HepG2 (cell line): Measurements from ENCODE around the gene WDCP. TPM values are rescaled to one million over a fixed set of nuclear protein-coding genes. Genes with fewer than 3 reads are reported as not detected.
A peak's percentile ranks its signal among the peaks of the same experiment; 100 is the strongest.

Experiments
- ARID4A ChIP-seq: sonication (generic); formaldehyde crosslinking; IDR thresholded peaks from 2 replicates; pipeline ENCODE4 v1.5.0; 2020; ENCODE audit warnings: mild to moderate bottlenecking, missing genetic modification reagents, borderline replicate concordance
- BCLAF1 ChIP-seq: fragments of 450-650 bp; IDR thresholded peaks from 2 replicates; pipeline ENCODE4 v1.6.1; 2017; ENCODE audit warnings: mild to moderate bottlenecking
- E2F5 ChIP-seq: sonication (generic); formaldehyde crosslinking; conservative IDR thresholded peaks from 2 replicates; pipeline ENCODE4 v1.4.0; 2020; ENCODE audit warnings: missing genetic modification reagents
- ERF ChIP-seq: IDR thresholded peaks from 2 replicates; pipeline ENCODE4 v1.6.1; 2018; ENCODE audit warnings: missing biosample characterization, missing genetic modification reagents
- HDAC2 ChIP-seq: sonication (generic); formaldehyde crosslinking; IDR thresholded peaks from 2 replicates; pipeline ENCODE4 v1.4.0; 2020; ENCODE audit warnings: missing genetic modification reagents
- HMG20A ChIP-seq: IDR thresholded peaks from 2 replicates; pipeline ENCODE4 v1.6.1; 2016; ENCODE audit warnings: borderline replicate concordance
- MBD4 ChIP-seq: IDR thresholded peaks from 2 replicates; pipeline ENCODE4 v1.6.1; 2012; ENCODE audit warnings: low read length, inconsistent platforms, borderline replicate concordance
- RCOR2 ChIP-seq: IDR thresholded peaks from 2 replicates; pipeline ENCODE4 v1.6.1; 2016; ENCODE audit warnings: missing biosample characterization, missing genetic modification reagents
- SAP130 ChIP-seq: IDR thresholded peaks from 2 replicates; pipeline ENCODE4 v1.6.1; 2016; ENCODE audit warnings: low read depth
- SIN3A ChIP-seq: IDR thresholded peaks from 2 replicates; pipeline ENCODE4 v1.6.1; 2011; ENCODE audit warnings: low read depth, mild to moderate bottlenecking, control low read depth, low read length, borderline replicate concordance
- TAF1 ChIP-seq: sonication (generic); formaldehyde crosslinking; IDR thresholded peaks from 2 replicates; pipeline ENCODE4 v1.4.0; 2020; ENCODE audit warnings: missing genetic modification reagents
- YEATS4 ChIP-seq: sonication (generic); formaldehyde crosslinking; IDR thresholded peaks from 2 replicates; pipeline ENCODE4 v1.4.0; 2020; ENCODE audit warnings: missing genetic modification reagents, borderline replicate concordance
- ZBTB25 ChIP-seq: IDR thresholded peaks from 2 replicates; pipeline ENCODE4 v1.6.1; 2018; ENCODE audit warnings: missing genetic modification reagents
- ZFP36 ChIP-seq: fragments of 150-350 bp; IDR thresholded peaks from 2 replicates; pipeline ENCODE4 v1.6.1; 2018; ENCODE audit warnings: borderline replicate concordance, low read length, low read depth; ENCODE audit not compliant: partially characterized antibody
- ZNF10 ChIP-seq: sonication (generic); formaldehyde crosslinking; IDR thresholded peaks from 2 replicates; pipeline ENCODE4 v1.4.0; 2020; ENCODE audit warnings: mild to moderate bottlenecking, low read depth, missing genetic modification reagents, borderline replicate concordance
- ZNF232 ChIP-seq: sonication (generic); formaldehyde crosslinking; IDR thresholded peaks from 2 replicates; pipeline ENCODE4 v1.4.0; 2020; ENCODE audit warnings: missing genetic modification reagents, borderline replicate concordance
- ZNF234 ChIP-seq: sonication (generic); formaldehyde crosslinking; conservative IDR thresholded peaks from 2 replicates; pipeline ENCODE4 v1.5.1; 2020; ENCODE audit warnings: mild to moderate bottlenecking, missing genetic modification reagents
- ZNF326 ChIP-seq: sonication (generic); formaldehyde crosslinking; IDR thresholded peaks from 2 replicates; pipeline ENCODE4 v1.4.0; 2020; ENCODE audit warnings: missing genetic modification reagents, borderline replicate concordance
- ZNF766 ChIP-seq: sonication (generic); formaldehyde crosslinking; IDR thresholded peaks from 2 replicates; pipeline ENCODE4 v1.5.0; 2020; ENCODE audit warnings: missing genetic modification reagents, borderline replicate concordance
- ZSCAN31 ChIP-seq: sonication (generic); formaldehyde crosslinking; IDR thresholded peaks from 2 replicates; pipeline ENCODE4 v1.5.0; 2020; ENCODE audit warnings: low read depth, mild to moderate bottlenecking, missing genetic modification reagents
- polyA plus RNA-seq, 8 experiments: library from polyadenylated mRNA; depleted of rRNA in 3 of 8; stranded (reverse) in 7 of 8; unstranded in 1 of 8; fragments of >200 nt; fragmentation: Illumina TruSeq in 4 of 8; extraction: Trizol in 4 of 8; gene quantifications; 2 replicates each; pipeline versions ENCODE4 v1.2.1 to v1.2.3, GENCODE V29; 2011 to 2016; ENCODE audit warnings: low read depth in 4 of 8, missing spikeins in 1 of 8, mixed read lengths in 1 of 8; ENCODE audit not compliant: insufficient read depth in 1 of 8
- total RNA-seq, 5 experiments: library from RNA; depleted of rRNA; stranded (reverse); fragments of >200 nt; fragmentation: Illumina TruSeq; extraction: Trizol; gene quantifications; 2 replicates each; pipeline ENCODE4 v1.2.3, GENCODE V29; 2016; ENCODE audit warnings: low read depth in 1 of 5

Gene WDCP
- total and polyA plus RNA-seq, 2 of the 13 experiments (the other 11 are each of a cell fraction or from before 2014, with no cell fraction given): 17.4 to 22.6 TPM

GRCh38 chr2:24045511-24046508 lies 1.4 kb downstream of the WDCP start (continued):
- TF ChIP-seq SIN3A (0 out of 2 replicates have a peak, but pooled peaks have one; percentile 52), ARID4A (CRISPR knock-in tag) (no peak), ZNF326 (CRISPR knock-in tag) (no peak), RCOR2 (CRISPR knock-in tag) (no peak), ZNF766 (CRISPR knock-in tag) (no peak), ZNF232 (CRISPR knock-in tag) (no peak), MBD4 (no peak), ZBTB25 (CRISPR knock-in tag) (peak; percentile 71; the same call in 1 of the 2 replicates), ZNF10 (no peak), ERF (0 out of 2 replicates have a peak, but pooled peaks have one; percentile 19), HMG20A (CRISPR knock-in tag) (peak; percentile 45; the same call in 1 of the 2 replicates), ZSCAN31 (CRISPR knock-in tag) (no peak), SAP130 (CRISPR knock-in tag) (peak; percentile 84), YEATS4 (no peak), ZNF234 (CRISPR knock-in tag) (no peak), BCLAF1 (no peak), ZFP36 (no peak), HDAC2 (CRISPR knock-in tag) (peak; percentile 64; the same call in 1 of the 2 replicates), TAF1 (CRISPR knock-in tag) (peak; percentile 49; the same call in 1 of the 2 replicates), E2F5 (no peak)
